IMR-90 (cell line): ENCODE results near the gene SH3RF1. TPM values are rescaled to one million over a fixed set of nuclear protein-coding genes. Genes with fewer than 3 reads are reported as not detected.
"Not testable (repeated sequence)": the region's sequence is repeated elsewhere in the genome, so short reads cannot be mapped to it uniquely, and the experiment has no call there.

ENCODE experiments used
- ATAC-seq: fragments of 200-7000 bp; cut with Tn5 transposase; 2 replicates; pipeline ENCODE4 v1.9.1; 2020; ENCODE audit warnings: low read depth, mild to moderate bottlenecking, moderate library complexity
- BruUV-seq: library from RNA; stranded (reverse); fragments of 400-500 nt; replicated peaks from 2 replicates; lab custom pipeline; 2021; lab: Mats Ljungman, UMichigan
- CTCF ChIA-PET: fragments of 300-600 bp; formaldehyde crosslinking; extraction: SDS; loops from one replicate; lab custom pipeline; 2021; ENCODE audit warnings: antibody characterized with exemption; lab: Yijun Ruan, JAX
- POLR2A ChIA-PET: fragments of 300-600 bp; sonication (Branson Sonifier 250); formaldehyde crosslinking; loops from one replicate; lab custom pipeline; 2022; ENCODE audit warnings: antibody characterized with exemption; ENCODE audit not compliant: unreplicated experiment; lab: Charles Lee
- DNase-seq: peaks from one replicate; pipeline ENCODE4 v3.0.0; 2013
- H2AFZ ChIP-seq: replicated peaks from 2 replicates; pipeline ENCODE3; 2013; ENCODE audit warnings: low read length, mild to moderate bottlenecking; ENCODE audit not compliant: poor library complexity
- H2AK5ac ChIP-seq: 2 replicates; pipeline ENCODE4 v1.6.1; 2013; ENCODE audit warnings: low read depth, low read length, inconsistent platforms
- H2AK9ac ChIP-seq: replicated peaks from 2 replicates; pipeline ENCODE3; 2013; ENCODE audit warnings: mild to moderate bottlenecking, low read depth, low read length, moderate library complexity; ENCODE audit not compliant: poor library complexity
- H2BK120ac ChIP-seq: 2 replicates; pipeline ENCODE4 v1.6.1; 2013; ENCODE audit warnings: low read depth, low read length, inconsistent platforms
- H2BK15ac ChIP-seq: 3 replicates; pipeline ENCODE4 v1.6.1; 2013; ENCODE audit warnings: low read depth, low read length, inconsistent platforms
- H2BK20ac ChIP-seq: 2 replicates; pipeline ENCODE4 v1.6.1; 2013; ENCODE audit warnings: low read depth, mild to moderate bottlenecking, inconsistent platforms, low read length, moderate library complexity
- H2BK5ac ChIP-seq: 2 replicates; pipeline ENCODE4 v1.6.1; 2013; ENCODE audit warnings: mild to moderate bottlenecking, low read depth, low read length, inconsistent platforms; ENCODE audit not compliant: poor library complexity, severe bottlenecking
- H3K14ac ChIP-seq: replicated peaks from 2 replicates; pipeline ENCODE4 v1.6.1; 2013; ENCODE audit warnings: low read depth, low read length, inconsistent platforms
- H3K18ac ChIP-seq: 2 replicates; pipeline ENCODE4 v1.6.1; 2013; ENCODE audit warnings: low read depth, low read length, control low read depth
- H3K23ac ChIP-seq: 2 replicates; pipeline ENCODE4 v1.6.1; 2013; ENCODE audit warnings: low read depth, low read length, inconsistent platforms
- H3K27ac ChIP-seq: 2 replicates; pipeline ENCODE4 v1.5.1; 2013; ENCODE audit warnings: mild to moderate bottlenecking, control low read depth, low read length; ENCODE audit not compliant: insufficient read depth
- H3K27me3 ChIP-seq: 2 replicates; pipeline ENCODE4 v1.6.1; 2013; ENCODE audit warnings: low read length; ENCODE audit not compliant: control insufficient read depth, insufficient read depth
- H3K36me3 ChIP-seq: 2 replicates; pipeline ENCODE4 v1.6.1; 2013; ENCODE audit warnings: low read length, mixed read lengths; ENCODE audit not compliant: control insufficient read depth, insufficient read depth
- H3K4ac ChIP-seq: 2 replicates; pipeline ENCODE4 v1.6.1; 2013; ENCODE audit warnings: low read depth, low read length, inconsistent platforms
- H3K4me1 ChIP-seq: 2 replicates; pipeline ENCODE4 v1.6.1; 2013; ENCODE audit warnings: low read length, mixed read lengths; ENCODE audit not compliant: control insufficient read depth, insufficient read depth
- H3K4me2 ChIP-seq: 2 replicates; pipeline ENCODE4 v1.6.1; 2013; ENCODE audit warnings: low read depth, mild to moderate bottlenecking, control low read depth, low read length, moderate library complexity
- H3K4me3 ChIP-seq: 2 replicates; pipeline ENCODE4 v1.5.1; 2013; ENCODE audit warnings: low read depth, mild to moderate bottlenecking, control low read depth, low read length, moderate library complexity; ENCODE audit not compliant: insufficient read depth
- H3K56ac ChIP-seq: 2 replicates; pipeline ENCODE4 v1.6.1; 2013; ENCODE audit warnings: low read length, inconsistent platforms; ENCODE audit not compliant: insufficient read depth; ENCODE audit errors: extremely low read depth
- H3K79me1 ChIP-seq, 2 experiments: 2 replicates each; pipeline ENCODE4 v1.6.1; 2013; ENCODE audit warnings: low read length in 2 of 2, inconsistent platforms in 1 of 2, low read depth in 1 of 2
- H3K9ac ChIP-seq: 2 replicates; pipeline ENCODE4 v1.6.1; 2013; ENCODE audit warnings: low read depth, low read length, control low read depth
- H3K9me1 ChIP-seq: 2 replicates; pipeline ENCODE4 v1.6.1; 2013; ENCODE audit warnings: low read length, inconsistent platforms; ENCODE audit not compliant: insufficient read depth
- H3K9me3 ChIP-seq: 2 replicates; pipeline ENCODE4 v1.6.1; 2013; ENCODE audit warnings: low read length; ENCODE audit not compliant: control insufficient read depth, insufficient read depth
- H4K20me1 ChIP-seq: 2 replicates; pipeline ENCODE4 v1.6.1; 2013; ENCODE audit warnings: low read length, inconsistent platforms; ENCODE audit not compliant: insufficient read depth
- H4K5ac ChIP-seq: 2 replicates; pipeline ENCODE4 v1.6.1; 2013; ENCODE audit warnings: mild to moderate bottlenecking, low read depth, low read length, control low read depth
- H4K8ac ChIP-seq, 2 experiments: 2 replicates each; pipeline ENCODE4 v1.6.1; 2013; ENCODE audit warnings: low read depth in 2 of 2, low read length in 2 of 2, control low read depth in 1 of 2, inconsistent platforms in 1 of 2
- H4K91ac ChIP-seq: 2 replicates; pipeline ENCODE4 v1.6.1; 2013; ENCODE audit warnings: low read depth, low read length, inconsistent platforms; ENCODE audit not compliant: insufficient read depth
- WGBS, 2 experiments: methylation state at CpG; one replicate each; pipeline versions ENCODE4 v1.1.5 to v1.1.7; 2013; ENCODE audit warnings: missing lambda C conversion rate in 2 of 2; ENCODE audit not compliant: insufficient read length in 1 of 2; ENCODE audit errors: extremely low coverage in 2 of 2; 5-methylcytosine and 5-hydroxymethylcytosine counted together
- dilution Hi-C: fragments of 300-500 bp; cut with HindIII; formaldehyde crosslinking; loops from one replicate; pipeline ENCODE4 v1.14.3; 2018; ENCODE audit warnings: low sequenced_read_pairs; ENCODE audit not compliant: unreplicated experiment
- in situ Hi-C: fragments of 300-500 bp; cut with MboI; formaldehyde crosslinking; loops from 3 replicates; pipeline ENCODE4 v1.14.3; 2019; ENCODE audit warnings: low sequenced_read_pairs, inconsistent platforms, mixed read lengths
- intact Hi-C: fragments of 100-400 bp; cut with micrococcal nuclease; formaldehyde crosslinking; loops from 2 replicates; pipeline ENCODE4 v1.10.0; 2022
- polyA plus RNA-seq, 3 experiments: library from polyadenylated mRNA; depleted of rRNA; stranded (reverse); fragments of >200 nt; gene quantifications; 2 replicates each; pipeline ENCODE4 v1.2.3, GENCODE V29; 2012; ENCODE audit warnings: low replicate concordance in 1 of 3
- total RNA-seq: library from RNA; depleted of rRNA; stranded (reverse); fragments of >200 nt; gene quantifications from 2 replicates; pipeline ENCODE4 v1.2.3, GENCODE V29; 2012

The SH3RF1 gene
- total and polyA plus RNA-seq, 2 of the 4 experiments (the other 2 are of a cell fraction): 22.0 to 29.8 TPM

DNA sequence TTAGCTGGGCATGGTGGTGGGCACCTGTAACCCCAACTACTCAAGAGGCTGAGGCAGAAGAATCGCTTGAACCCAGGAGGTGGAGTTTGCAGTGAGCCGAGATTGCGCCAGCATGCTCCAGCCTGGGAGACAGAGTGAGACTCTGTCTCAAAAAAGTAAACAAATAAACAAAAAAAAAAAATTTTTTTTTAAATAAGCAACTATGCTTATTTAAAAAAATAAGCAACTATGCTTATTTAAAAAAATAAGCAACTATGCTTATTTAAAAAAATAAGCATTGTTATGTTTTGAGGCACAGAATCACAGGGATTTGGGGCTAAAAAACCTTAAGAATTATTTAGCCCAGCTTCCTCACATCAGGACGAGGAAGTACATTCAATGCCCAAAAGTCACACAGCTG is 92.7 kb downstream of the SH3RF1 start:
- POLR2A ChIA-PET, H3K9ac ChIP-seq, H4K91ac ChIP-seq, H2BK15ac ChIP-seq, dilution Hi-C loops, H3K4me1 ChIP-seq, in situ Hi-C loops, H2BK120ac ChIP-seq, ATAC-seq, H3K4me2 ChIP-seq, H2BK5ac ChIP-seq, H2AK9ac ChIP-seq, H3K36me3 ChIP-seq, H3K4me3 ChIP-seq, H2AFZ ChIP-seq, DNase-seq, H2AK5ac ChIP-seq, H3K4ac ChIP-seq, H2BK20ac ChIP-seq, H3K14ac ChIP-seq, H3K18ac ChIP-seq, H3K23ac ChIP-seq, intact Hi-C loops, BruUV-seq, H4K8ac ChIP-seq, H3K27me3 ChIP-seq, CTCF ChIA-PET, H3K27ac ChIP-seq, H3K56ac ChIP-seq, H3K9me3 ChIP-seq: not testable (repeated sequence)
- WGBS, 2 experiments: no CpG with 5 or more reads among the region's 4 CpGs
- Histone ChIP-seq H3K79me1 (peaks cover 25 to 74% of the 10 kb centered on the region in 2 experiments), H4K20me1 (peaks cover 50% of the 10 kb centered on the region), H3K9me1 (peaks cover 17% of the 10 kb centered on the region), H4K5ac (peak overlapping the region; percentile 27; the same call in 1 of the 2 replicates)
